HG02623 (cell line): ENCODE data around the gene SH3TC1.
A peak's percentile ranks its signal among the peaks of the same experiment; 100 is the strongest.

Source experiments
- ATAC-seq: cut with Tn5 transposase; IDR thresholded peaks from one replicate; pipeline ENCODE4 v1.9.1; 2021; ENCODE audit warnings: moderate library complexity; ENCODE audit not compliant: unreplicated experiment

The SH3TC1 gene

DNA sequence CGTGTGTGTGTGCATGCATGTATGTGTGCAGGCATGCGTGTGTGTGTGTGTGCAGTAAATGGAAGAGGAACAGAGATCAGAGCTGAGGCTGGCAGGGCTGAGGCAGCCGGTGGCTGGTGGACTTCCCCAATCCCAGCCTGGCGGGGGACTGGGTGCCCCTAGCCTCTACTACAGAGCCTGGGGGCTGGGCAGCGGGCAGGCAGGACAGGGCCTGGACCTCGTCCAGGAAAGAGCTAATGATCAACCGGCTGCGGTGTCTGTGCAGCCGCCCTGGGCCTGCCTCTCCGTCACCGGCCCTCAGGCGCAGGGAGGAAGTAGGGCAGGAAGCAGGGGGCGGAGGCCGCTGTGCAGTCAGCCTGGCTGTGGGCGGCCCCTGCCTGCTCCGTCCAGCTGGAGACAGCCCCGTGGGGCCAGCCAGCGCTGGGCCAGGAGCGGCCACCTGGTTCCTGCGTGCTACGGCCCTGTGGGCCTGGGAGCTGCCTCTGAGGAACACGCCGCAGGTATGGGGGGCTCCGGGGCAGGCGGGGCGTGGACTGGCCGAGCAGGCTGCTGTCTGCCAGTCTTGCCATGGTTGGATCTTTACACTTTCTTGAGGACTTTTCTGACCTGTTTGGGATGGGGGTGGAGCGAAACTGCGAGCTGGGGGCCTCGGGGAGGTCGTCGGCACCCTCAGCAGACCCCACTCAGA lies at the start of gene SH3TC1:
Gene SH3TC1 (plus strand): TSS at position 385 of the 688 bp plus-strand sequence. CDS start 5,905 bp downstream, outside the sequence.
- peak; percentile 77 for ATAC-seq

DNA sequence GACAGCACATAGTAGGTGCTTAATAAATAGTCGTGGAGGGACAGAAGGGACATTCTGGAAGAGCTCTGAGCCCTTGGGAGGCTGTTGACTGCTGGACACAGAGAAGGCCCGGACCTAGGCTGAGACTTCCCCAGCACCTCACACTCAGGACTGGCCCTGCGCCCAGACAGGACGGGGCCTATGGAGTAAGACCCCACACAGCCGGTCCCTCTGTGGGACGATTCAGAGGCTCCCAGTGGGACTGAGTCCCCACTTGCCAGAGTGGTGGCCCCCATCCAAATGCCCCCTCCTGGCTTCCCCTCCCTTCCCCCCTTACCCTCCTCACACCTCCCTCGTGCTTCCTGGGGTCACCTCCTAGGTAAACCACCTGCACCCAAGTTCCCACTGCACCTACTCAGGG lies 49.4 kb upstream of the SH3TC1 start:
- ATAC-seq: no peak

DNA sequence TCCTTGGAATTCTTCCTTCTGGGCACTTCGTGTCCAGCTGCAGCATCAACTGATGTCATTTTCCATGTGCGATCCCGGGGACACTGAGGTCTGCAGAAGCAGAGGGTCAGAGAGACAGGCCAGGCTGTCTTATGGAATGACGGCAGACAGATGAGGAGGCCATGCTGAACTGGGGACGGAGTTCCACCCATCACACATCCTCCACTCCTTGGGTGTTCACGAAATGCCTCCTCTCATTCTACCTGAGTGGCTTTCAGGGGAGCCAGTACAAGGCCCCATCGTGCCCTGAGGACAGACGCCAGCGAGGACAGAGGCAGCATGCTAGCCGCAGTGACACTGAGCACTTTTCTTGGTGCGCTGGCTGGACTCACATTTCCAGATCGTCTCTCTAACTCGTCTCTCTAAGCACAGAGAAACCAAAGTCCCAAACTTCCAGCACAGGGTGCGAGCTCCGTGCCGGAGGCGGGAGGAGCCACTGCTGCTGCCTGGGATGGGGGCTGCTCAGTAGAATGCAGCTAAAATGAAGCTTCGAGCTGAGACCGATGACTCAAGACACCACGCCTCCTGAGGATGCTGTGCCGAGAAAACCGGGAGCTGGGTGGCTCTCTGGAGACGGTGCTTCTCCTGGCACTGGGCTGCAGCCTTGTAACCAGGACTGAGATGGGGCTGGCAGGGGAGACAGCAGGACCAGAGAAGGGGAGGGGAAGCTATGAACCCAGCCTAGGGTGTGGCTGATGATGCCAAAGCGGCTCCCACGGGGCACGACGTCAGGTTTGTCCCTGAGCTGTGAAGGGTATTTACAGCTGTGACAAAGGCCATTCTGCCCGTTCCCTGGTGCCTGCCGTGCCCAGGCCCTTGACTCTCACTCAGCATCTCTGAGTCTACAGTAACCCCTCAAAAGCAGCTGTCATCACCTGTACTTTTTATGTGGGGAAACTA lies 48.7 kb upstream of the SH3TC1 start:
- ATAC-seq: no peak

DNA sequence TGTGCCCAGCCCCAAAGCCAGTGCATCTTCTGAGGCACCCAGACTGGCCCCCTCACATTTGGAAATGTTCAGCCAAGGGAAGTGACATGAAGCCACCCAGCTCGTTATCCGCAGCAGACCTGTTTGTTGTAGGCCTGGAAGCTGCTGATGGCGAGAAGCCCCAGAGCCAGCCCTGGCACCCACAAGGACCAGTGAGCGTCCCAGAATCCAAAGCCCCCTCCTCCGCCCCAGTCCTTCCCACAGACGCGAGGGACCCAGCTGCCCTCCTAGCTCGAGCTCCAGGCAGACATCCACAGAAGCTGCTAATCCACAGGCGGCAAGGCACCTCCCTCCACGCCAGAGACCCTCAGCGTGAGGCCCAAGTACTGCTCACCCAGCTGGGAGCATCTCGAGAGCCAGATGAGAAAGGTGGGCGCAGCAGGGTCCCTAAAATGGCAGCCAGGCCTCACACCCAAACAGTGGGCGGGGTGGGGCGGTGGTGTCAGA lies 47.9 kb upstream of the SH3TC1 start:
- ATAC-seq: no peak

DNA sequence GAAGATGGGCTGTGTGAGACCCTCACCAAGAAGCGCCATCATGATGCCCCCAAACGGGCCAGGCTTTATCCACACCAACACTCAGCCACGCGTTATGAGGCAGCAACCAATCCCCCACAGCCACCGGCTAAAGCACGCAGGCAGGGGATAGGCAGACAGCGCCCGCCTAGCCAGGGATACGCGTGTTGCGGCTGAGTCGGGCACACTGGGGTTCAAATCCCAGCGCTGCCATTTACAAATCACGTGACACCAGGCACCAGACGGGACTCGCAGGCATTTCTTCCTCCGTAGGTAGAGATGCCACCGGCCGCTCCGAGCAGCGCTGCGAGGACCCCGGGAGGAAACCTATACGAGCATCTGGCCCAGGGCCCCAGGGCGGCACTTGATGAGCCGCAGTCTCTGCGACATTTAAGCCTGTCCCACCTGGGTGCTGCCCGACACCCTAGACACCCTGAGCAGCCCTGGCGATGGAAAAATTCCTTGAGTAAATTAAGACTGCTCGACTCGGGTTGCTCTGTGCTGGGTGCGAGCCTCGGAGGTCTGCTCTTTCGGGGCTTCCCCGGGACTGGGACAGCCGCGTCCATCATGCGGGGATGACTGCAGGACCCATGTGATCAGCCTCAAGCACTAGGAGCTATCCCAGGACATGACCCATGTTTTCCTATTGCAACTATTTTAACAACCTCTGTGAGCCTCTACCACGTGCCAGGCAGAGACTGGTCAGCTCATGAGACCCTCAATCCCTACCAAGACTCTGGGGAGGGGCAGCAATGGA lies 46.8 kb upstream of the SH3TC1 start:
- no peak for ATAC-seq

DNA sequence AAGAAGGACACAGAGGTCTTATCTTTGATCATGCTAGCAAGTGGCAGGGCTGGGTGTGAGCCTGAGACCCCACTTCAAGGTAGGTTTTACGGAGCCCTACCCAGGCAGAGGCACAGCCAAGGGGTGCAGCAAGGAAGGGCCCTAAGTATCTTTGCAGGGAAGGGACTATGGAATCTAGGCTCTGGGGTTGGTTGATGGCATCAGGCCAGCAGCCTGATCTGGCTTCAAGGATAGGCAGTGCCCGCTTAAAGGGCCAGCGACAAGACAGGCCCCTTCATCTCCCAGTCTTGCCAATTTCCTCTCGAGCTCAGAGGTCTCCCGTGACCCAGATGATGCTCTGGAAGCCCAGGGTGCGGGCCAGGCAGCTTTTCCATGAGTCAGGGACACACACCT lies 46.2 kb upstream of the SH3TC1 start:
- ATAC-seq: no peak

DNA sequence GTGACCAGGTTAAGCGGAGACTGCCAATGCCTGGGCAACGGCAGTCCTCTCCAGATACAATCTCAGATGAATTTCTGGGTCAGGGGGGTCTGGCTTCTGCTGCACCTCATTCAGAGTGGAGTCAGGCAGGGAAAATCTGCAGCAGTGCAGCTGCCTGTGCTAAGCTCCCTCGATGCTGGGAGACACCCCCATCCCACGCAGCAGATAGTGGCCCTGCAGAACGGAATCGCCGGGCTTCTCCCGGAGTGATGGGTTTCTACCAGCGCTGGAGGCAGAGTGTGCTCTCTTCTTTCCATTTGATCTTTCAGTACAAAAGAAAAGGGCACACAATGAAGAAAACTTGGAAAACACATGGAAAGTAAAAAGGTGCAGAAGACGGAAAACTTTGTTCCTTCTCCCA lies 45.6 kb upstream of the SH3TC1 start:
- no peak for ATAC-seq

DNA sequence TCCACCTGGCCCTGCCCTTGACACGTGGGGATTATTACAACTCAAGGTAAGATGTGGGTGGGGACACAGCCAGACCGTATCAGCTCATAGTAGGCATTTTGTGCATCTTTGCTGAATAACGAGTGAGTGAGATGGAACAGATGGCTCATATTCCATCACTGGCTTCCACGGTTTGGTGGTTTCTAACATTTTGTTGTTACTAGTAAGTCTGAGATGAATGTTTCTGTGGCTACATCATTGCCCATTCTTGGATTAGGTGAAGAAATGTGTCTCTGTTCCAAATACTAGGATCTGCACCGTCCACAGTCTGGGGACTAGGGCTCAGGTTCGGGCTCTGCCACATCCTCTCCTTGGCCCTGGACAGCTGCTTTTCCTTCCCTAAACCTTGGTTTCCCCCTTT lies 44.0 kb upstream of the SH3TC1 start:
- ATAC-seq: no peak

DNA sequence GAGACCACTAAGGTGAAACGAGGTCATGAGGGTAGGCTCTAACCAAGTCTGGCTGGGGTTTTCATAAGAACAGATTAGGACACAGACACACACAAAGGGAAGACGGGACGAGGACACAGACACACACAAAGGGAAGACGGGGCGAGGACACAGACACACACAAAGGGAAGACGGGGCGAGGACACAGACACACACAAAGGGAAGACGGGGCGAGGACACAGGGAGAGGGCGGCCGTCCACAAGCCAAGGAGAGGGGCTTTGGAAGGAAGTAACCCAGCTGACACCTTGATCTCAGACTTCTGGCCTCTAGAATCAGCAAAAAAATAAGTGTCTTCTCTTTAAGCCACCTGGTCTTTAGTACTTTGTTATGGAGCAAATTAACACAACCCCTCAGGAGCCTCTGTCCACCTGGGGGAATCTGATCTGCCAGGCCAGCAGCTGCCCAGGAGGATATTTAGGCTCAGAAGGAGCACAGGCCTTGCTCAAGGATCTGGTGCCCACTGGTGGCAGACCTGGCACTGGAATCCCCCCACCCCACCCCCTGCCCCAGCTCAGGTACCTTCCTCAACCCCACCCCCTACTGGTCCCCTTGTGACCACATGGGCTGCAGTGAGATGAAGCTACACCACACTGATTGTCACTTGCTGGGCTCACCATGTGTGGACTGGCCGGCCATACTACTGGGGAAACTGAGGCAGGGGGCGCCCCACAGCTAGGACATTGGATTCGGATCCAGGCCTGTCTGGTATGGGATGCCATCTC lies 43.2 kb upstream of the SH3TC1 start:
- ATAC-seq: no peak

DNA sequence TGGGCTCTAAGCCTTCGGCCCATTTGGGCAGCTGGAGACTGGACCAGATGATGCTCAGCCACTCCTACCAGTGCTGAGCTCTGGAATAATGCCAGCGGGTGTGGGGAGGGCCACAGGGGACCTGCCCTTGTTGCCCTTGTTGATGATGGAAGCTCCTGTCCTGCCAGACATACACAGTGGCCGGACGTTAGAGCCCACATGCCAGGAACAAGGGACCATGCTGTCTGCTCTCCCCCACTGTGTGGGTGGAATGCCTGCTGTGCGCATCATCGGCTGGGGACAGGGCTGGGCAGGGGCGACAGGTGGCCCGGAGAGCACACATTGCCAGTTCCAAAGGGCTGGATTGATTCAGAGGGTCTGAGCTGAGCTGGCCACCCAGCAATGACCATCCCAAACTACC lies 42.5 kb upstream of the SH3TC1 start:
- ATAC-seq: no peak

DNA sequence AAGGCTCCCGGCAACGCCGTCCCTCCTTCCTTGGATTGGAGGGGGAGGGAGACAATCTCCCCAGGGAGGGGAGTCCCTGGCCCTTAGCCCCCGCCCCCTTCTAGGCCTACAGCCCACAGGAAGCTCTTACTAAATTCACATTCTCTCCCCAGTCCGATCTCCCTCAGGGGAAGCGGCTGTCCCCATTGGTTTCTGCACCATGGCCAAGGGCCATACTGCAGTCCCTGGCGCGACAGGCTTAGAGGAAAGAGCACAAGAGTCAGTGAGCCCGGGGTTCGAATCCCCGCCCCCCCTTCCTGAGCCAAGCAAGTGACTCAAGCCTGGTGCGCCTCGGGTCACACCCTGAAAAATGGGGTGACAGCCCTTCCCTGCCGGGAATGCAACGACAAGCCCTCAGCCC lies 41.6 kb upstream of the SH3TC1 start:
- ATAC-seq: no peak

DNA sequence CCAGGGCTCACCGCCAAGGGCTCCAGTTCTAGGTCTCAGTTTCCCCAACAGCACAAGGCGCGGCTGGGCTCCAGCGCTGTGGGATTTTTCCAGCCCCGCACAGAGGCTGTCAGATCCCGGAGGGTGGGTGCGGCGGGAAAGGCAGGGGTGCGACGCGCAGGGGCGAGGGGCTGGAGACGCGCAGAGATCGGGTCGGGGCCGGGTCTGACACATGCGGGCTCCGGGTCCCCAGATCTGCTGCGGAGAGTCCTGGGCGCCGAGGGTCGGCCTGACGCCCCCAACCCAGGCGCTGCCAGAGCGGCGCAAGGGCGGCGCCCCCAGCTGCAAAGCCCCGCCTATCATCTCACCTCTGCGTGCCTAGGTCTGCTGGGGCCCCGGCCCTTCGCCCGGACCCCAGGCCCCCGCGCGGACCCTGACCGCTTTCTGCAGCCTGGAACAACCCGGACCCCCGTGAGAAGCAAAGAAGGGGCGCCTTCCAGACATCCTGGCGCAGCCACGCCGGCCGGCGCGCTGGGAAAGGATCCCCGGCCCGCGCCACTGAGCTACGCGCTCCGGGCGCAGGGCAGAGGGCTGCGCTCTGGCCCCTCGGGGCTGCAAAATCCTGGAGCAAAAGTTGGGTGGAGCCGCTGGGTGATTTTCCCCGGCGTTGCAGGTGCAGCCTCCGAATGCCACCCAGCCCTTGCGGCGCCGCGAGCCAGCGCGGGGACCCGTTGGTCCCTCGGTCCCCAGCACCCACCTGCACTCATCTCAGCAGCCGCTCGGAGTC lies 41.0 kb upstream of the SH3TC1 start:
- ATAC-seq: no peak

DNA sequence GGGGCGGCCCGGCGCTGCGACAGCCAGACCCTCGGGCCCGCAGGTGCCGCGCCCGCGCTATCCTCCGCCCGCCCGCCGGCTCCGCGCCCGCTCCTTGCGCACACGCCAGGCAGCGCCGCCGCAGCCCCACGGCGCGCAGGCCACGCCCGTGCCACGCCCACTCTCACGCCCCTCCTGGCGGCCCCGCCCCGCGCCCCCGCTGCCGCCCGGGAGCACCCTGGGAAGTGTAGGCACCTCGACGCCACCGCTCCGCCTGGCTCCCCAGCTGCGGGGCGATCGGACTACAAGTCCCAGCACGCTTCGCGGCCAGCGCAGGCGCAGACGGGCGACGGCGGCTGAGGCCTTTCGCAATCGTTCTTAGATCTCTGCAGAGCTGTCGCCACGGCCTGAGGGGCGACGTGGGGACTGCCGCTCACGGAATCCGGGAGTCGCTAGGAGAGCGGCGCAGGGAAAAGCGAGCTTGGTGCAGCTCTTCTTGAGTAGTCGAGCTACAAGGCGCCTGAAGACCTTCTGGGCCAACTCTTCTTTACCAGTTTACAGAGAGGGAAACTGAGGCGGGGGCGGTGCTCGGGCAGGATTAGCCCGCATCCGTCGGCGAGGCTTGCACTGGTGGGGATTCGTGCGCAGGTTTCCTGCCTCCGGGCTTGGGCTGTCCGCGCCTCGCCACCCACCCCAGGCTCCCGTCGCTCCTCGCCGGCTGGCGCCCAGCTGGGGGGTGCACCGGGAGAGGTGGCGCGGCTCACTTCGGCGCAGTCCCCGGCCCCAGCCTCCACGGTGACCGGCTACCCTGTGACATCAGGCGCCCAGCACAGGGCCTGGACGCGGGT lies 40.2 kb upstream of the SH3TC1 start, which contains the start of gene ABLIM2:
Gene ABLIM2 (minus strand): TSS at position 104 of the 827 bp plus-strand sequence. CDS start 124 bp downstream, outside the sequence.
- peak; percentile 98 for ATAC-seq

DNA sequence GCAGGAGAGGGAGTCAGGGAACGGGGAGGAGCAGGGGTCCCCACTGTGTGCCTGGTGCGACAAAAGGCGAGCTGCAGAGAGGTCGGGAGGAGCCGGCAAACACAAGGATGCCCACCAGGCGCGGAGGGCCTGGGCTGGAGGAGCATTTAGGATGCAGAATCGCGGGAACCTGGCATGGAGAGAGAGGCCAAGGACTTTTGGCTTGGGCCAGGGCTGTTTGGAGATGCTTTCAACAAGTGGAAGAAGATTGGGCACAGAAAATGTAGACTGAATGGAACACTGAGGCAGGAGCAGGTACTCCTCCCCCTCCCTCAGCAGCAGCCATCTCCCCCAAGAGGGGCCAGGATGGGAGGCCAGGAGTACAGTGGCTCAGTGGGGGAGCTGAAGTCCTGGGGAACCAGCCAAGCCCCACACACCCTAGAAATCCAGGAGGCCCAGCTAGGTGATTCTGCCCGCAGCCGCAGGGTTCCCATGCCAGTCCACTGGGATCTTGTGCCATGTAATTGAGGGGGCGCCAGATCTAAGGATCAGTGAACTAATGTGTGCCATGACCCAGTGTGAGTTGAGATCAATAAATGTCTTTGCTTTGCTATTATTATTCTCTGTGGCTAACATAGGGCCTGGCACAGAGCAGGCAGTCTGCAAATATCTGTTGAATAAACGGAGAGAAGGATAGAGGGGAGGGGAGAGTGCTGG lies 39.4 kb upstream of the SH3TC1 start:
- ATAC-seq: no peak

DNA sequence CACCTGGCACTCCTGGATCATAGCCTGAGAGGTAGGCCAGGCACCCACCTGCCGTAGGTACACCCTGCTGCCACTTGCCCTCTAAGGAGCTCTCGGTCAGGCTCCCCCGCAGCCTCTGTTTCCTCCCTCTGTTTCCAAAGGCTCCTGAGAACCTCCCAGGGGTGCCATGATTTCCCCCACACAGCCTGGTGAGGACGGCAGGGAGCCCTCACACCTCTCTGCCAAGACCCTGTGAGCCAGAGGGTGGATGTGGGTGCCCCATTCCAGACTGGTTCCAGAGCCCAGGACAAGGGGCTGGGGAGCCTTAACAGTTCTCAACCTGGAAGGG lies 38.9 kb upstream of the SH3TC1 start:
- ATAC-seq: no peak

DNA sequence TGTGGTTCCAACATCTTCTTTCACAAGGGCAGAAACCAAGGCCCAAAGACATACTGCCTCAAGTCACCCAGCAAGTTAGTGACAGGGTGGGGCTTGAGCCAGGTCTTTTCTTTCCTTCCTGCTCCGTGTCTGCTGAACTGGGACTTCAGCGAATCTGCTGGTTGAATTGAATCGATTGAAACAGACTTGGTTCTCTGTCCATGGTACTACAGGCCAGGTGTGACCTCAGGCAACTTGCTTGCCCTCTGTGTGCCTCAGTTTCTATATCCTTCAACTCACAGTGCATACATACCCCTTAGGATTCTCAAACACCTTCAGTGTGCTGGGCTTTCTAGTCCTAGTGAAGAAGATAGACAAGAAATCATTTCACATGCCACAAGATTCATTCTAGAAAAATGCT lies 38.5 kb upstream of the SH3TC1 start:
- ATAC-seq: no peak

DNA sequence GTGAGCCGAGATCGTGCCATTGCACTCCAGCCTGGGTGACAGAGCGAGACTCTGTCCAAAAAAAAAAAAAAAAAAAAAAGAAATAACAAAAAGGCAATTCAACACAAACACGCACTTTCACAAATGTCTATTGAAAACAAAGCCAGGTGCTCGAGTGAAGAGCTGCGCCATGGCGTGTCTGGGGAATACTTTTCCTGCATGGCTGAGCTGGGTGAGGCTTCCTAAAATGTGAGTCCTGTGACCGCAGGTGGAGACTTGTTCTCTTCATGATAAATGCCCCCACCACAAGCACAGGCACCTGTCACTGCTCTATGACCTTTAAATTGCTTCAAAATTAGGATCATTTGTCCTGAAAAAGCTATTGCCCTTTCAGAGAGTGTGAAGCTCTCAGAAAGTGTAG lies 36.5 kb upstream of the SH3TC1 start:
- ATAC-seq: no peak

DNA sequence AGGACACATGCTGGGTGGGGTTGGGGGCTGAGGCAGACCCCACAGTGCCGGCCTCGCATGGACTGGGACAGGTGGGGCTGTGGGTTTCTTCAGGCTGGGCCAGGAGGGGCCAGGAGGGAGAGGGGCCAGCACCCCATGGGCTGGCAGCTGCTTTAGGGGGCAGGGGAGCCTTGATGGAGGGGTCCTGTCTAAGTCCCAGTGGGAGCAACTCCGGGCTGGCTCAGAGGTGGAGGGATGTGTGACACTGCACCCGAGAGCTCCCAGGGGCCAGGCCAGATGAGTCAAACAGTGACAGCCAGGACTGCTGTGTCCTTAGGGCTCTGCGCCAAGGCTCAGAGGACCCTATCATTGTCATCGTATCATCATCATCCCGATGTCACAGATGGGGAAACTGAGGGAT lies 36.1 kb upstream of the SH3TC1 start:
- ATAC-seq: no peak
